ENCODE data around the gene ZFPM1. TPM values are rescaled to one million over a fixed set of nuclear protein-coding genes. Genes with fewer than 3 reads are reported as not detected.
A peak's percentile ranks its signal among the peaks of the same experiment; 100 is the strongest.

The ZFPM1 gene
- total RNA-seq, 1 experiment from 2014 or later: 0.75 TPM

DNA sequence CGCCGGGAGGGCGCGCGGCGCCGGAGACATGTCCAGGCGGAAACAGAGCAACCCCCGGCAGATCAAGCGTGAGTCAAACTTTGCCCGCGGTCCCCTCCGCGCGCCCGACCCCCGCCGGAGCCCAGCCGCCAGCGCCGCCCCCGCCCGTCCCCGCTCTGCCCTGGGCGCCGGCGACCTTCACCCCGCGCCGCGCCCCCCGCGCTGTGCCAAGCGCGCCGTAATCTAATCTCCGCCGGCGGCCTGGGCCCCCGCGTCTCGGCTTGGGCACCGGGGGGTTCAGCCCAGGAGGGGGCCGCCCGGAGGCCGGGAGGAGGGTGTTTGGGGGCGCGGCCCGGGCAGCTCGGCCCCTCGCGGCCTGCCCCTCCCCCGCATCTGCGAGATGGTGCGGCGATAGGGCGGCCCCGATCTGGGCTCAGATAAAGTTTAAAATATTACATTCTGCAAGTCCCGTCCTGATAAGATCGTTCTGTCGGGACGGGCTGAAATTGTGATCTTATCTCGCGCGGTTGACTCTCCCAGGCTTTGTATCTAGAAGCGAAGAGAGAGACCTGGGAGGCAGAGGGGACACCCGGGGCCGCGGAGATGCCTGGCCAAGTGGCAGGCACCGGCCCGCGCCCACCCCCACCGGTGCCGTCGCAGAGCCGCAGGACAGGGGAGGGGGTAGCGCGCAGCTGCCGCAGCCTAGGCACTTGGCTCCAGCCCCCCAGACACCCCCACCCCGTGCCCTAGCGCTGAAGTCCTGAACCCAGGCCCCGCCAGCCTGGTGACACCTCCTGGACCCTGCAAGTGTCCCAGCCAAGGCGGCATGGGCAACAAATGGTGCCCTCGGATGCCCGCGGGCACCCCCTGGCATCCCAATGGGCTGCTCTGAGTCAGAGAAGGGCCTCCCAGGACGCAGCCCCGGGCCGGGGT is 787 bp downstream of the ZFPM1 start:
- Histone ChIP-seq H3K9me3 (ENCODE audit: low read length) (no peaks in the 10 kb centered on the region), H3K27ac (ENCODE audit: low read length) (no peak overlapping the region), H2AFZ (ENCODE audit: low read length) (no peak overlapping the region), H3K79me2 (ENCODE audit: low read length) (no peaks in the 10 kb centered on the region), H3K4me1 (ENCODE audit: low read length) (peaks cover 37% of the 10 kb centered on the region), H3K36me3 (ENCODE audit: insufficient read depth, low read length) (no peaks in the 10 kb centered on the region), H3K4me2 (ENCODE audit: low read depth, low read length, poor library complexity, severe bottlenecking) (no peak overlapping the region), H3K27me3 (ENCODE audit: low read length) (no peaks in the 10 kb centered on the region; the same call in 1 of the 2 replicates), H3K4me3 (ENCODE audit: low read length) (no peak overlapping the region), H3K9me2 (replicated peaks; ENCODE audit: insufficient read depth, low read length) (no peaks in the 10 kb centered on the region), H4K20me1 (ENCODE audit: insufficient read depth, low read depth, low read length) (peaks cover 7% of the 10 kb centered on the region; the same call in 1 of the 2 replicates), H3K9ac (ENCODE audit: low read length) (no peak overlapping the region)
- DNase-seq: no peak

DNA sequence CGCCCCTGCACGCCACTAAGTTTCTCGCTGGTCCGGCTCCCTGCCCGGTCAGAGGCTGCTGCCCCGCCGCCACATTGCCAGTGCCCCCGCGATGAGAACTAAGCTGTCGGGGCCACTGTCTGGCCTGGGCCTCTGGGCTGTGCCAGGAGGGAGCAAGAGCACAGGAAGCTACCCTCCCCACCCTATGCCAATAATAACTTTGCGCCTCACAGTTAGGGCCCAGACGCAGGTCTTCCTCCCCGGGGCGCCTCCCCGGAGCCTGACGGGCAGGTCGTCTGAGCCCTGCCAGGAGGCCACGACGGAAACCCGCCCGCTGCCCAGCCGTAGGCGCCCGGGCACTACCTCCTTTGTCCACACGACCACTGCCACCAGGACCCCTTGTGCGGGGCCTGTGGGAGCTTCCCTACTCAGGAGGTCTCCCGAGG is 1.5 kb downstream of the ZFPM1 start:
- Histone ChIP-seq H3K4me3 (ENCODE audit: low read length) (peak overlapping the region; percentile 51; the same call in 1 of the 2 replicates), H3K9ac (ENCODE audit: low read length) (0 out of 2 replicates have a peak overlapping the region, but pooled peaks have one; percentile 20), H3K9me2 (replicated peaks; ENCODE audit: insufficient read depth, low read length) (no peaks in the 10 kb centered on the region), H3K36me3 (ENCODE audit: insufficient read depth, low read length) (no peaks in the 10 kb centered on the region), H3K4me1 (ENCODE audit: low read length) (peaks cover 37% of the 10 kb centered on the region), H3K4me2 (ENCODE audit: low read depth, low read length, poor library complexity, severe bottlenecking) (peak overlapping the region; percentile 71), H3K27ac (ENCODE audit: low read length) (no peak overlapping the region), H4K20me1 (ENCODE audit: insufficient read depth, low read depth, low read length) (peaks cover 7% of the 10 kb centered on the region; the same call in 1 of the 2 replicates), H3K9me3 (ENCODE audit: low read length) (no peaks in the 10 kb centered on the region), H2AFZ (ENCODE audit: low read length) (no peak overlapping the region), H3K27me3 (ENCODE audit: low read length) (no peaks in the 10 kb centered on the region; the same call in 1 of the 2 replicates), H3K79me2 (ENCODE audit: low read length) (no peaks in the 10 kb centered on the region)
- no peak for DNase-seq

DNA sequence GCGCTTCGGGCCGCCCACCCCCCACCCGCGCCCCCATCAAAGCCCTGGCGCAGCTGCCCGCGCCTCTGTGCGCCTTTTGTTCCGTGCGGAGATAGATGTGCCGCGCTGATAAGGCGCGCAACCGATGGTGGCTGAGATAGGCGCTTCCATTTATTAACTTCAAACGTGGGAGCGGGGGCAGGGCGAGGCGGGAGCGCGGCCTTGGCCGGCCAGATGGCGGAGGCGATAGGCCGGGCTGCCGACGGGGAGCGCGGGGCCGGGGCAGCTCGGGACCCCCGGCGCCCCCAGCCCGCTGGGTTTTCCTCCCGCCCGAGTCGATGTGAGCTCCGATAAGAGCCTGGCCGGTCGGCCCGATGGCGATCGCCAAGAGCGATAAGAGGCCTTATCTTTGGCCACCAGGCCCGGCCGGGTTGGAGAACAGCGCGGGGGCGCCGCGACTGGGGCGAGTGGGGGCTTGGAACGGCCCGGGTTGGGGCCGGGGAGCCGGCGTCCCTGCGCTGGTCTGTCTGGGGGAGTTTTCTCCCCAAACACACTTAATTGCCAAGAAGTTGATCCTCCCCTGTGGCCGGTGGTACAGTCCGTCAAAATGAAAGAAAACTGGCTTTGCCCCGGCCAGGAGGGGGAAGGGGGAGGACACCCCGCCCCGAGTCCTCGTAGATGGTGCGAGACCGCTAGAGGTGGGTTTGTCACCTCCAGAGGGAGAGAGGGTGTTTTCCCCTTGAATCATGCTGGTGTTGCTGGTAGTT is 2.7 kb downstream of the ZFPM1 start:
- peaks cover 36% of the 10 kb centered on the region for H3K4me1 ChIP-seq (ENCODE audit: low read length)
- peak overlapping the region; percentile 37 for H3K9ac ChIP-seq (ENCODE audit: low read length)

DNA sequence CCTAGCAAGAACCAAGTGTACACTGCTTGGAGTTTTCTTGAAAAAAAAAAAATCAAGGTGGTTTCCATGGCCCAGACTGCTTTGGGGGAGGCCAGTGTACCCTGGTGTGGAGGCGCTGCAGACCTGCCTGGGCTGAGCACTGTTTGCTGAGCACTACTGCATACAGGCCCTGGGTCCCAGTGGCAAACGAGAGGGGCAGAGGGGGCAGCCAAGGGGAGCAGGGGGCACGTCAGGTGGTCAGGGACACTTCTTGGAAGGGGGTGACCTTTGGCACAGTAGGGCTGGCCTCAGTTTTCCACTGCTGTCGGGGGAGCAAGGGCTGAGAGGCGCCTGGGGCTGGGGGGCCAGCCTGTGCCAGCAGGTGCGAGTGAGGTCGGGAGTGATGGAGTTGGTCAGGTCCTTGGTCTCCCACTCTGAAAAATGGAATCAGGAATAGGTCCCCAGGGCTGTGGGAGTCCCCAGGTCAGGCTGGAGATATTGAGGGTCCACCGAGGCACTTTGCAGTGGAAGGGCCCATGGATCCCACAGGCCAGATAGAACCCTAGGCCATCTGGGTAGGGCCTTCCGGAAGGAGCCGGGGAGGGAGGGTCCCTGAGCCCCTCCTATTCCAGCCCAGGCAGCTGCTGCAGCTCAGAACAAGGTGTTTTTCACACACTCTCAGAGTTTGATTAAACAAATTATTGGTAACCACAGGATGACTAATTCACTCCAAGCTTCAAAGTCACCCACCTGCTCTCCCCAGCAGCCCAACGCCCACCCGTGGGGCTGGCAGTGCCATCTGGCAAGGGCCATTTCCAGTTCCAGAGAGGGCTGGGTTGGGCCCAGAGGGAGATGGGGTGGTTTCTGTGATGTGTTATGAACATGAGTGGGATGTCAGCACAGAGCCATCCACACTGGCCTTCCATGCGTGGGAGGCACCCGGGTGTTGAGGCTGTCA is 3.5 kb downstream of the ZFPM1 start:
- H2AFZ ChIP-seq (ENCODE audit: low read length): no peak overlapping the region
- H3K4me3 ChIP-seq (ENCODE audit: low read length): no peak overlapping the region

More for the DNA sequence above, 2.7 kb downstream of the ZFPM1 start:
- Histone ChIP-seq H3K36me3 (ENCODE audit: insufficient read depth, low read length) (no peaks in the 10 kb centered on the region), H3K4me3 (ENCODE audit: low read length) (peak overlapping the region; percentile 57; the same call in 1 of the 2 replicates), H3K4me2 (ENCODE audit: low read depth, low read length, poor library complexity, severe bottlenecking) (peak overlapping the region; percentile 71), H3K27ac (ENCODE audit: low read length) (no peak overlapping the region), H3K9me2 (replicated peaks; ENCODE audit: insufficient read depth, low read length) (no peaks in the 10 kb centered on the region), H3K9me3 (ENCODE audit: low read length) (no peaks in the 10 kb centered on the region), H3K27me3 (ENCODE audit: low read length) (no peaks in the 10 kb centered on the region; the same call in 1 of the 2 replicates), H4K20me1 (ENCODE audit: insufficient read depth, low read depth, low read length) (peaks cover 7% of the 10 kb centered on the region; the same call in 1 of the 2 replicates), H3K79me2 (ENCODE audit: low read length) (no peaks in the 10 kb centered on the region), H2AFZ (ENCODE audit: low read length) (no peak overlapping the region)
- DNase-seq: no peak

DNA sequence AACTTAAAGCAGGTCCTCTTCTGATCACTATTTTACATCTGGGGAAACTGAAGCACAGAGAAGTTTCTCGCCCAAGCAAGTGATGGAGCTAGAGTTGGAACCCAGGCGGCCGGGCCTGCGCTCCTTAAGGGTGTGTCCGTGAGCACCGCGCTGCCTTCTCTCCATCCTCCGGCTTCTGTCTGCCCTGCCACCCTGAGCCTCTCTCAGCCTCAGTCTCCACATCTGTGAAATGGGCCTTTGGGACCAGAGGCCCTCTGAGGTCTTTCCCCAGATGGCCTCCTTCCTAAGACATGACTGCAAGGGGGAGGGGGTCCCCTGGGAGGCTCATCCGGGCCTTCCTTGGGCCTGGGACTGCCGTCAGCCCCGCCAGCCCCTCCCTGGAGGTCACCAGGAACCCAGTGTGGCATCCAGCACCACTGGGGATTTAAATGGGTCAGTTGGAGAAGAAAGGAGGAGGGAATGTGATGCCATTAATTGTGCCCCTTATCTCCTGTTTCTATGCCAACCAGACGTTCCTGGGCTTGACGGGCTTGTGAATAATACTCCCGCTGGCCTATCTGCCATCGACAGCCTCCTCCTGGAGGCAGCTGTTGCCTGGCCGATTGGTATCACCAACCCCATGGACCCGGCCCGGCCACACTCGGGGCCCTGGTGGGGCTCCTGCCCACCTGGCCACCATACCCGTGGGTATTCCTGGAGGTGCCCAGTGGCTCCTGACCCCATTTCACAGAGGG is 5.1 kb downstream of the ZFPM1 start:
- H3K79me2 ChIP-seq (ENCODE audit: low read length): no peaks in the 10 kb centered on the region
- H3K36me3 ChIP-seq (ENCODE audit: insufficient read depth, low read length): no peaks in the 10 kb centered on the region
- H4K20me1 ChIP-seq (ENCODE audit: insufficient read depth, low read depth, low read length): peaks cover 7% of the 10 kb centered on the region; the same call in 1 of the 2 replicates
- no peaks in the 10 kb centered on the region for H3K9me2 ChIP-seq (replicated peaks; ENCODE audit: insufficient read depth, low read length)
- no peak overlapping the region for H2AFZ ChIP-seq (ENCODE audit: low read length)
- no peak overlapping the region for H3K27ac ChIP-seq (ENCODE audit: low read length)
- no peaks in the 10 kb centered on the region; the same call in 1 of the 2 replicates for H3K27me3 ChIP-seq (ENCODE audit: low read length)
- H3K9ac ChIP-seq (ENCODE audit: low read length): no peak overlapping the region
- H3K4me1 ChIP-seq (ENCODE audit: low read length): peaks cover 27% of the 10 kb centered on the region
- DNase-seq: no peak
- H3K4me2 ChIP-seq (ENCODE audit: low read depth, low read length, poor library complexity, severe bottlenecking): no peak overlapping the region
- H3K9me3 ChIP-seq (ENCODE audit: low read length): no peaks in the 10 kb centered on the region
- no peak overlapping the region for H3K4me3 ChIP-seq (ENCODE audit: low read length)

More for the DNA sequence above, 3.5 kb downstream of the ZFPM1 start:
- Histone ChIP-seq H3K9ac (ENCODE audit: low read length) (peak overlapping the region; percentile 37; the same call in 1 of the 2 replicates), H3K27me3 (ENCODE audit: low read length) (no peaks in the 10 kb centered on the region; the same call in 1 of the 2 replicates), H4K20me1 (ENCODE audit: insufficient read depth, low read depth, low read length) (peaks cover 7% of the 10 kb centered on the region; the same call in 1 of the 2 replicates), H3K36me3 (ENCODE audit: insufficient read depth, low read length) (no peaks in the 10 kb centered on the region), H3K9me2 (replicated peaks; ENCODE audit: insufficient read depth, low read length) (no peaks in the 10 kb centered on the region), H3K4me2 (ENCODE audit: low read depth, low read length, poor library complexity, severe bottlenecking) (peak overlapping the region; percentile 71), H3K4me1 (ENCODE audit: low read length) (peaks cover 31% of the 10 kb centered on the region), H3K79me2 (ENCODE audit: low read length) (no peaks in the 10 kb centered on the region), H3K27ac (ENCODE audit: low read length) (no peak overlapping the region), H3K9me3 (ENCODE audit: low read length) (no peaks in the 10 kb centered on the region)
- no peak for DNase-seq

DNA sequence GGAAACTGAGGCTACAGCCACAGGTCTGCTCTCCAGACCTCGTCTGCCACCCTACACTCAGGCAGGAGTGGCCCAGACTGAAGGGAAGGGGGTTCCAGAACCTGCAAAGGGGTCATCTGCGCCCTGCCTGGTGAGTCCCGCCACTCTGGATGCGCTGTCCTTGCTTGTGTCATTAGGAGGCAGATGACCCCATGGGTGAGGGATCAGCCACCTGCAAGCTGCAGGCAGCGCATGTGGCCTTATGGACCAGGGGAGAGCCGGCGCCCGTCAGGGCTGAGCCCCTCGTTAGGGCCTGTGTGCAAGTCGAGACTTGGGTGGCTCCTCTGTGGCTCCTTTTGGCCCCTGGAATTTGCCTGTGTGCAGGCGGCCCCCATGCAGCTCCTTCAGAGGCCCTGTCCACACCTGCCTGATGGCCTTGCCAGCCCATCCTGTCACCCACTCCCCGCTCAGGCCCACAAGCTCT is 5.7 kb downstream of the ZFPM1 start:
- Histone ChIP-seq H3K27ac (ENCODE audit: low read length) (no peak overlapping the region), H3K9me3 (ENCODE audit: low read length) (no peaks in the 10 kb centered on the region), H3K9me2 (replicated peaks; ENCODE audit: insufficient read depth, low read length) (no peaks in the 10 kb centered on the region), H3K36me3 (ENCODE audit: insufficient read depth, low read length) (no peaks in the 10 kb centered on the region), H3K4me3 (ENCODE audit: low read length) (no peak overlapping the region), H3K4me2 (ENCODE audit: low read depth, low read length, poor library complexity, severe bottlenecking) (no peak overlapping the region), H3K4me1 (ENCODE audit: low read length) (peaks cover 27% of the 10 kb centered on the region), H4K20me1 (ENCODE audit: insufficient read depth, low read depth, low read length) (peaks cover 7% of the 10 kb centered on the region; the same call in 1 of the 2 replicates), H3K27me3 (ENCODE audit: low read length) (no peaks in the 10 kb centered on the region; the same call in 1 of the 2 replicates), H3K79me2 (ENCODE audit: low read length) (no peaks in the 10 kb centered on the region), H2AFZ (ENCODE audit: low read length) (no peak overlapping the region), H3K9ac (ENCODE audit: low read length) (no peak overlapping the region)
- no peak for DNase-seq

Measured in Karpas-422 (cell line).